DND-41 (cell line): ENCODE data around the gene PLIN3.
"Not testable (repeated sequence)": the region's sequence is repeated elsewhere in the genome, so short reads cannot be mapped to it uniquely, and the experiment has no call there.

ENCODE experiments used
- ATAC-seq: fragments of 200-7000 bp; cut with Tn5 transposase; 3 replicates; pipeline ENCODE4 v1.9.1; 2021; ENCODE audit warnings: low read depth; ENCODE audit not compliant: insufficient read depth
- DNase-seq: peaks from one replicate; pipeline ENCODE4 v3.0.0-alpha.2; 2020
- H2AFZ ChIP-seq: 2 replicates; pipeline ENCODE4 v1.6.0; 2012; ENCODE audit warnings: low read depth, low read length
- H3K27ac ChIP-seq: 2 replicates; pipeline ENCODE4 v1.5.1; 2012; ENCODE audit warnings: low read length, inconsistent platforms
- H3K27me3 ChIP-seq: fragments of 200-600 bp; sonication (generic); 2 replicates; pipeline ENCODE4 v1.6.0; 2012; ENCODE audit warnings: low read length, mild to moderate bottlenecking, inconsistent platforms; ENCODE audit not compliant: insufficient read depth, poor library complexity
- H3K36me3 ChIP-seq: 2 replicates; pipeline ENCODE4 v1.5.1; 2012; ENCODE audit warnings: low read length, inconsistent platforms; ENCODE audit not compliant: insufficient read depth
- H3K4me1 ChIP-seq: 2 replicates; pipeline ENCODE4 v1.5.1; 2012; ENCODE audit warnings: mild to moderate bottlenecking, low read length; ENCODE audit not compliant: insufficient read depth
- H3K4me2 ChIP-seq: 2 replicates; pipeline ENCODE4 v1.6.0; 2012; ENCODE audit warnings: mild to moderate bottlenecking, moderate library complexity, low read length, inconsistent platforms; ENCODE audit not compliant: insufficient read depth
- H3K4me3 ChIP-seq, 2 experiments: fragments of 200-600 bp in 1 of 2; shearing (Covaris generic) in 1 of 2; 2 replicates each; pipeline ENCODE4 v1.5.1; 2012 to 2016; ENCODE audit warnings: inconsistent platforms in 2 of 2, low read length in 2 of 2, mild to moderate bottlenecking in 2 of 2, low read depth in 1 of 2, moderate library complexity in 1 of 2
- H3K79me2 ChIP-seq: 2 replicates; pipeline ENCODE4 v1.6.0; 2012; ENCODE audit warnings: low read length, inconsistent platforms; ENCODE audit not compliant: insufficient read depth
- H3K9ac ChIP-seq: 2 replicates; pipeline ENCODE4 v1.6.0; 2012; ENCODE audit warnings: low read depth, mild to moderate bottlenecking, inconsistent platforms, low read length, moderate library complexity
- H3K9me3 ChIP-seq: 2 replicates; pipeline ENCODE4 v1.5.1; 2012; ENCODE audit warnings: low read length, moderate library complexity, mild to moderate bottlenecking, inconsistent platforms; ENCODE audit not compliant: insufficient read depth, severe bottlenecking
- H4K20me1 ChIP-seq: 2 replicates; pipeline ENCODE4 v1.6.0; 2012; ENCODE audit warnings: low read length; ENCODE audit not compliant: insufficient read depth
- CTCF ChIP-seq: IDR thresholded peaks from 2 replicates; pipeline ENCODE4 v1.5.1; 2012; ENCODE audit warnings: borderline replicate concordance, low read length, moderate library complexity, mild to moderate bottlenecking; ENCODE audit not compliant: poor library complexity, severe bottlenecking; ENCODE audit errors: extremely low read depth
- EZH2 ChIP-seq: IDR thresholded peaks from 3 replicates; pipeline ENCODE4 v1.6.1; 2012; ENCODE audit warnings: borderline replicate concordance, low read depth, mild to moderate bottlenecking, moderate library complexity, low read length, inconsistent platforms; ENCODE audit not compliant: severe bottlenecking

The PLIN3 gene

GRCh38 chr19:4859697-4860096 is 7.8 kb downstream of the PLIN3 start:
- no peaks in the 10 kb centered on the region for H3K4me1 ChIP-seq

GRCh38 chr19:4856468-4856867 is 11.0 kb downstream of the PLIN3 start:
- DNase-seq, H3K9ac ChIP-seq, H2AFZ ChIP-seq, H4K20me1 ChIP-seq, H3K27me3 ChIP-seq, ATAC-seq, H3K27ac ChIP-seq, H3K79me2 ChIP-seq, H3K4me1 ChIP-seq, H3K9me3 ChIP-seq, H3K4me3 ChIP-seq, H3K4me2 ChIP-seq: not testable (repeated sequence)
- peaks cover 45% of the 10 kb centered on the region for H3K36me3 ChIP-seq

More at GRCh38 chr19:4859697-4860096, 7.8 kb downstream of the PLIN3 start:
- Histone ChIP-seq H3K79me2 (peaks cover 5% of the 10 kb centered on the region; the same call in 1 of the 2 replicates), H4K20me1 (peaks cover 8% of the 10 kb centered on the region; the same call in 1 of the 2 replicates), H3K9ac (no peak overlapping the region), H2AFZ (no peak overlapping the region), H3K9me3 (no peaks in the 10 kb centered on the region), H3K36me3 (peaks cover 42% of the 10 kb centered on the region), H3K4me3 (no peak overlapping the region), H3K27me3 (no peaks in the 10 kb centered on the region), H3K27ac (no peak overlapping the region), H3K4me2 (no peak overlapping the region)
- DNase-seq (no peak), ATAC-seq (no peak)
- no peak for TF ChIP-seq EZH2

GRCh38 chr19:4853506-4853905 is 14.0 kb downstream of the PLIN3 start:
- H3K4me3 ChIP-seq, H3K4me1 ChIP-seq, DNase-seq, H3K4me2 ChIP-seq, H3K79me2 ChIP-seq, H3K27ac ChIP-seq, H3K9ac ChIP-seq, H4K20me1 ChIP-seq, H3K27me3 ChIP-seq, H3K9me3 ChIP-seq, H2AFZ ChIP-seq, ATAC-seq: not testable (repeated sequence)
- peaks cover 34% of the 10 kb centered on the region for H3K36me3 ChIP-seq

- TF ChIP-seq CTCF = no peak
- no peak overlapping the region for H3K4me3 ChIP-seq
- ATAC-seq = no peak
- H3K36me3 ChIP-seq = peaks cover 41% of the 10 kb centered on the region
- H2AFZ ChIP-seq = no peak overlapping the region
- H3K9me3 ChIP-seq = no peaks in the 10 kb centered on the region
- H3K4me1 ChIP-seq = no peaks in the 10 kb centered on the region
- no peak overlapping the region for H3K9ac ChIP-seq
- H3K79me2 ChIP-seq = no peaks in the 10 kb centered on the region
- peaks cover 5% of the 10 kb centered on the region; the same call in 1 of the 2 replicates for H4K20me1 ChIP-seq
- H3K27ac ChIP-seq = no peak overlapping the region
- no peak for DNase-seq
- H3K4me2 ChIP-seq = no peak overlapping the region
- H3K27me3 ChIP-seq = no peaks in the 10 kb centered on the region
Observed at GRCh38 chr19:4852484-4852883, 15.0 kb downstream of the PLIN3 start.

GRCh38 chr19:4851551-4852290 is 15.7 kb downstream of the PLIN3 start:
- H3K36me3 ChIP-seq = peaks cover 40% of the 10 kb centered on the region
- peak; percentile 96 for ATAC-seq
- H3K27ac ChIP-seq = no peak overlapping the region
- H3K4me2 ChIP-seq = no peak overlapping the region
- no peaks in the 10 kb centered on the region for H3K4me1 ChIP-seq
- H4K20me1 ChIP-seq = peaks cover 5% of the 10 kb centered on the region; the same call in 1 of the 2 replicates
- no peak overlapping the region for H3K4me3 ChIP-seq
- TF ChIP-seq EZH2 (no peak), CTCF (peak; percentile 95)
- no peaks in the 10 kb centered on the region for H3K79me2 ChIP-seq
- H3K27me3 ChIP-seq = no peaks in the 10 kb centered on the region
- no peak overlapping the region for H2AFZ ChIP-seq
- DNase-seq = peak; percentile 75
- no peak overlapping the region for H3K9ac ChIP-seq
- H3K9me3 ChIP-seq = no peaks in the 10 kb centered on the region
